Measurements from ENCODE around the gene GPR68.

DNA sequence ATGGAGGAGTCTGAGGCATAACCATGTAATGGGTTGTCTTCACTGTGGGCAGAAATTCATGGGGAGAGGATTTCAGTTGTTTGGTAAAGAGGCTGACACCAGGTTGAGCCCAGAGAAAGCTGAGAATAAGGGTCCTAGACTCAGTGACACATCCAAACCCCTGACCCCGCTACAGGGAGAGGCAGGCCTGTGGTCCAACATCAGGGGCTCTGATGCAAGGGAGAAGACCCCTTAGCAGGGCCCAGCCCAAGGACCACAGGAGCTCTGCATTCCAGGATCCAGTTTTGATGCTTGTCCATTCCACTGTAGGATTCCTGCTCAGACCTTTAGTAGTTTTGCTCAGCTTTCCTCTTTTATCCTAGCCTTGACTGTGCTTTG, 15.5 kb downstream of the GPR68 start:
- TF ChIP-seq POLR2AphosphoS5 (IDR thresholded peaks at IDR 0.05; ENCODE audit: low read depth, low read length) (no peak), REST (IDR thresholded peaks at IDR 0.05; ENCODE audit: insufficient read depth in 1 of 2, low read depth in 2 of 2, low read length in 2 of 2) (no peak), SIN3A (IDR thresholded peaks at IDR 0.05; ENCODE audit: borderline replicate concordance, insufficient read depth, low read length) (no peak), TAF1 (IDR thresholded peaks at IDR 0.05; ENCODE audit: borderline replicate concordance, insufficient read depth, low read length) (no peak), FOXP2 (optimal IDR thresholded peaks at IDR 0.05; ENCODE audit: borderline replicate concordance, extremely low read depth, extremely low read length, insufficient read depth) (no peak)

Measured in PFSK-1 (cell line).